Activated CD4-positive, CD25-positive, alpha-beta regulatory T cell treated with anti-CD3 and anti-CD28 coated beads, Interleukin-2, amount 50 U/mL, for 72 hours (primary cell): Measurements from ENCODE around the gene SH3PXD2A.
"Not testable (repeated sequence)": the region's sequence is repeated elsewhere in the genome, so short reads cannot be mapped to it uniquely, and the experiment has no call there.

Experiments
- DNase-seq: peaks from one replicate; pipeline ENCODE4 v3.0.0; 2021

SH3PXD2A gene

GRCh38 chr10:103636492-103636891, 218.9 kb downstream of the SH3PXD2A start:
- DNase-seq, result no peak

- no peak for DNase-seq
Measured at GRCh38 chr10:103635580-103635979, 219.8 kb downstream of the SH3PXD2A start.

GRCh38 chr10:103633846-103634245, 221.5 kb downstream of the SH3PXD2A start:
- no peak for DNase-seq

GRCh38 chr10:103632871-103633270, 222.5 kb downstream of the SH3PXD2A start:
- DNase-seq, result not testable (repeated sequence)

- no peak for DNase-seq
Measured at GRCh38 chr10:103632247-103632642, 223.1 kb downstream of the SH3PXD2A start.

GRCh38 chr10:103630156-103630555, 225.2 kb downstream of the SH3PXD2A start:
- no peak for DNase-seq

GRCh38 chr10:103629581-103629980, 225.8 kb downstream of the SH3PXD2A start:
- no peak for DNase-seq

GRCh38 chr10:103627893-103628292, 227.5 kb downstream of the SH3PXD2A start:
- no peak for DNase-seq

GRCh38 chr10:103627111-103627892, 228.1 kb downstream of the SH3PXD2A start:
- DNase-seq, result no peak

- no peak for DNase-seq
Measured at GRCh38 chr10:103626178-103626577, 229.2 kb downstream of the SH3PXD2A start.

- DNase-seq, result no peak
Measured at GRCh38 chr10:103622935-103623574, 232.3 kb downstream of the SH3PXD2A start.

GRCh38 chr10:103622286-103622685, 233.1 kb downstream of the SH3PXD2A start:
- no peak for DNase-seq

GRCh38 chr10:103621783-103622125, 233.6 kb downstream of the SH3PXD2A start:
- no peak for DNase-seq

GRCh38 chr10:103620891-103621782, 234.2 kb downstream of the SH3PXD2A start:
- DNase-seq, result no peak

GRCh38 chr10:103620352-103620740, 235.0 kb downstream of the SH3PXD2A start:
- DNase-seq, result no peak

GRCh38 chr10:103619424-103620351, 235.7 kb downstream of the SH3PXD2A start:
- DNase-seq, result no peak

- DNase-seq, result no peak
Measured at GRCh38 chr10:103618575-103619423, 236.6 kb downstream of the SH3PXD2A start.

GRCh38 chr10:103617602-103618385, 237.6 kb downstream of the SH3PXD2A start:
- DNase-seq, result no peak

- DNase-seq, result no peak
Measured at GRCh38 chr10:103616705-103617601, 238.4 kb downstream of the SH3PXD2A start.
